Liver (tissue), 9 donors: ENCODE results near the gene PIGQ. TPM values are rescaled to one million over a fixed set of nuclear protein-coding genes. Genes with fewer than 3 reads are reported as not detected.

Experiments used
- DNase-seq: peaks from one replicate; pipeline ENCODE4 v3.0.0-alpha.2; 2017; ENCODE audit warnings: low spot score
- H3K27ac ChIP-seq, 2 donors: one replicate each; pipeline ENCODE4 v1.7.0; 2013; ENCODE audit warnings: inconsistent platforms in 2 of 2, low read length in 2 of 2, control low read depth in 1 of 2, low read depth in 1 of 2, mild to moderate bottlenecking in 1 of 2
- H3K27me3 ChIP-seq, 4 donors: one replicate each; pipeline versions ENCODE4 v1.6.1 to v1.7.0; 2013; ENCODE audit warnings: low read length in 3 of 4, inconsistent platforms in 1 of 4, mild to moderate bottlenecking in 1 of 4, moderate library complexity in 1 of 4; ENCODE audit not compliant: control insufficient read depth in 4 of 4, insufficient read depth in 4 of 4
- H3K36me3 ChIP-seq, 4 donors: one replicate each; pipeline versions ENCODE4 v1.6.1 to v1.7.0; 2013; ENCODE audit warnings: low read length in 3 of 4, mild to moderate bottlenecking in 3 of 4, low read depth in 1 of 4, moderate library complexity in 1 of 4; ENCODE audit not compliant: control insufficient read depth in 4 of 4, insufficient read depth in 3 of 4
- H3K4me1 ChIP-seq, 4 donors: one replicate each; pipeline versions ENCODE4 v1.6.1 to v1.7.0; 2013; ENCODE audit warnings: low read length in 3 of 4, mild to moderate bottlenecking in 3 of 4, moderate library complexity in 1 of 4; ENCODE audit not compliant: control insufficient read depth in 4 of 4, insufficient read depth in 4 of 4
- H3K4me3 ChIP-seq, 3 donors: one replicate each; pipeline versions ENCODE4 v1.6.1 to v1.7.0; 2013; ENCODE audit warnings: low read length in 3 of 3, control low read depth in 1 of 3, low read depth in 1 of 3, mild to moderate bottlenecking in 1 of 3
- H3K9ac ChIP-seq, 2 donors: one replicate each; pipeline ENCODE4 v1.7.0; 2013; ENCODE audit warnings: low read length in 2 of 2, mild to moderate bottlenecking in 2 of 2, moderate library complexity in 2 of 2, control low read depth in 1 of 2, low read depth in 1 of 2
- H3K9me3 ChIP-seq, 4 donors: one replicate each; pipeline versions ENCODE4 v1.6.1 to v1.7.0; 2013; ENCODE audit warnings: low read length in 3 of 4; ENCODE audit not compliant: control insufficient read depth in 4 of 4
- CTCF ChIP-seq: fragments of 150-350 bp; IDR thresholded peaks from 2 replicates; pipeline ENCODE4 v1.5.1; 2017; ENCODE audit warnings: improper control_type of control experiment, low read depth, low read length; ENCODE audit not compliant: missing input control
- EGR1 ChIP-seq, 2 donors: IDR thresholded peaks; 2 replicates each; pipeline ENCODE4 v1.6.1; 2016 to 2018; ENCODE audit warnings: antibody characterized with exemption in 2 of 2, low read depth in 2 of 2
- FOXA1 ChIP-seq: IDR thresholded peaks from 2 replicates; pipeline ENCODE4 v1.6.1; 2016; ENCODE audit warnings: antibody characterized with exemption
- FOXA2 ChIP-seq: IDR thresholded peaks from 2 replicates; pipeline ENCODE4 v1.6.1; 2016; ENCODE audit warnings: antibody characterized with exemption
- GABPA ChIP-seq, 2 donors: IDR thresholded peaks in 1 of 2; conservative IDR thresholded peaks in 1 of 2; 2 replicates each; pipeline ENCODE4 v1.6.1; 2016; ENCODE audit warnings: antibody characterized with exemption in 2 of 2, mild to moderate bottlenecking in 1 of 2, moderate library complexity in 1 of 2
- HNF4A ChIP-seq, 2 donors: conservative IDR thresholded peaks; 2 replicates each; pipeline ENCODE4 v1.6.1; 2016; ENCODE audit warnings: antibody characterized with exemption in 2 of 2, mild to moderate bottlenecking in 2 of 2
- HNF4G ChIP-seq: IDR thresholded peaks from 2 replicates; pipeline ENCODE4 v1.6.1; 2016; ENCODE audit warnings: antibody characterized with exemption
- NR2F2 ChIP-seq: IDR thresholded peaks from 2 replicates; pipeline ENCODE4 v1.6.1; 2016; ENCODE audit warnings: antibody characterized with exemption
- RAD21 ChIP-seq, 2 donors: IDR thresholded peaks; 2 replicates each; pipeline ENCODE4 v1.6.1; 2016; ENCODE audit warnings: antibody characterized with exemption in 2 of 2, mild to moderate bottlenecking in 2 of 2
- RXRA ChIP-seq, 2 donors: IDR thresholded peaks; 2 replicates each; pipeline ENCODE4 v1.6.1; 2017 to 2018; ENCODE audit warnings: antibody characterized with exemption in 2 of 2, mild to moderate bottlenecking in 1 of 2
- YY1 ChIP-seq: IDR thresholded peaks from 2 replicates; pipeline ENCODE4 v1.6.1; 2016; ENCODE audit warnings: antibody characterized with exemption, mild to moderate bottlenecking
- WGBS: extraction: QIAGEN DNeasy Blood & Tissue Kit; methylation state at CpG from one replicate; pipeline ENCODE4 v1.1.7; 2013; 5-methylcytosine and 5-hydroxymethylcytosine counted together
- polyA plus RNA-seq, 2 donors: library from polyadenylated mRNA; stranded (reverse) in 1 of 2; unstranded in 1 of 2; fragments of 200-250 nt in 1 of 2; fragments of >200 nt in 1 of 2; fragmentation: Nextera tagmentation in 1 of 2; extraction: Ambion mirVana in 1 of 2; gene quantifications; one replicate each; pipeline versions ENCODE4 v1.2.1 to v1.2.3, GENCODE V29; 2013 to 2015
- total RNA-seq, 2 donors: library from RNA; depleted of rRNA; stranded (reverse); fragments of >200 nt; gene quantifications; one replicate each; pipeline ENCODE4 v1.2.3, GENCODE V29; 2014
- TF ChIP-seq, protein P1 (sequence below): IDR thresholded peaks from 2 replicates; pipeline ENCODE4 v1.6.1; 2016; ENCODE audit warnings: antibody characterized with exemption
- TF ChIP-seq, protein P2 (sequence below): IDR thresholded peaks from 2 replicates; pipeline ENCODE4 v1.6.1; 2016; ENCODE audit warnings: antibody characterized with exemption, mild to moderate bottlenecking
- TF ChIP-seq, protein P3 (sequence below): IDR thresholded peaks from 2 replicates; pipeline ENCODE4 v1.6.1; 2016; ENCODE audit warnings: antibody characterized with exemption
- TF ChIP-seq, protein P4 (sequence below): IDR thresholded peaks from 2 replicates; pipeline ENCODE4 v1.6.1; 2016; ENCODE audit warnings: antibody characterized with exemption
- donor health status: healthy.
- donor health status: healthy.
- donor health status: healthy.
- donor health status: healthy.
- donor health status: healthy.

Gene PIGQ
- total and polyA plus RNA-seq, 4 donors, result 16.8 to 144 (median 20.6) TPM

DNA sequence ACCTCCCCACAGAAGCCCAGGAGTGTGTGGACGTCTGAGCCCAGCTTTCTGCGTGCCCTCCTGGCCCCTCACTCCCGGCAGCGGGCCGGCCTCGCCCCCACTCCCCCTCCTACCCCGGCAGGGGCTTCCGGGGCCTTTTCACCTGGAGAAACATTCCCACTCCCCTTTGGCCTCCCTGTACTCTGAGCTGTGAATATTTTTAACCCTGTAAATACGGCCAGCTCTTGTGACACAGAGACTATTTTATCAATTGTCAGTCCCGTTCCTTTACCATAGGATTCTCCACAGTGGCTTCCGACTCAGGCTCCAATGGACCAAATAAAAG is 15.5 kb upstream of the PIGQ start:
- peaks cover 0 to 3% (median 0%) of the 10 kb centered on the region in 4 donors for H3K27me3 ChIP-seq
- H3K27ac ChIP-seq, result no peak overlapping the region
- H3K4me3 ChIP-seq, result no peak overlapping the region
- TF ChIP-seq, protein P1, sequence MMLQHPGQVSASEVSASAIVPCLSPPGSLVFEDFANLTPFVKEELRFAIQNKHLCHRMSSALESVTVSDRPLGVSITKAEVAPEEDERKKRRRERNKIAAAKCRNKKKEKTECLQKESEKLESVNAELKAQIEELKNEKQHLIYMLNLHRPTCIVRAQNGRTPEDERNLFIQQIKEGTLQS, result no peak
- TF ChIP-seq NR2F2 (no peak), HNF4G (no peak), FOXA2 (no peak)
- TF ChIP-seq, protein P2, sequence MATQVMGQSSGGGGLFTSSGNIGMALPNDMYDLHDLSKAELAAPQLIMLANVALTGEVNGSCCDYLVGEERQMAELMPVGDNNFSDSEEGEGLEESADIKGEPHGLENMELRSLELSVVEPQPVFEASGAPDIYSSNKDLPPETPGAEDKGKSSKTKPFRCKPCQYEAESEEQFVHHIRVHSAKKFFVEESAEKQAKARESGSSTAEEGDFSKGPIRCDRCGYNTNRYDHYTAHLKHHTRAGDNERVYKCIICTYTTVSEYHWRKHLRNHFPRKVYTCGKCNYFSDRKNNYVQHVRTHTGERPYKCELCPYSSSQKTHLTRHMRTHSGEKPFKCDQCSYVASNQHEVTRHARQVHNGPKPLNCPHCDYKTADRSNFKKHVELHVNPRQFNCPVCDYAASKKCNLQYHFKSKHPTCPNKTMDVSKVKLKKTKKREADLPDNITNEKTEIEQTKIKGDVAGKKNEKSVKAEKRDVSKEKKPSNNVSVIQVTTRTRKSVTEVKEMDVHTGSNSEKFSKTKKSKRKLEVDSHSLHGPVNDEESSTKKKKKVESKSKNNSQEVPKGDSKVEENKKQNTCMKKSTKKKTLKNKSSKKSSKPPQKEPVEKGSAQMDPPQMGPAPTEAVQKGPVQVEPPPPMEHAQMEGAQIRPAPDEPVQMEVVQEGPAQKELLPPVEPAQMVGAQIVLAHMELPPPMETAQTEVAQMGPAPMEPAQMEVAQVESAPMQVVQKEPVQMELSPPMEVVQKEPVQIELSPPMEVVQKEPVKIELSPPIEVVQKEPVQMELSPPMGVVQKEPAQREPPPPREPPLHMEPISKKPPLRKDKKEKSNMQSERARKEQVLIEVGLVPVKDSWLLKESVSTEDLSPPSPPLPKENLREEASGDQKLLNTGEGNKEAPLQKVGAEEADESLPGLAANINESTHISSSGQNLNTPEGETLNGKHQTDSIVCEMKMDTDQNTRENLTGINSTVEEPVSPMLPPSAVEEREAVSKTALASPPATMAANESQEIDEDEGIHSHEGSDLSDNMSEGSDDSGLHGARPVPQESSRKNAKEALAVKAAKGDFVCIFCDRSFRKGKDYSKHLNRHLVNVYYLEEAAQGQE, result no peak
- TF ChIP-seq, protein P3, sequence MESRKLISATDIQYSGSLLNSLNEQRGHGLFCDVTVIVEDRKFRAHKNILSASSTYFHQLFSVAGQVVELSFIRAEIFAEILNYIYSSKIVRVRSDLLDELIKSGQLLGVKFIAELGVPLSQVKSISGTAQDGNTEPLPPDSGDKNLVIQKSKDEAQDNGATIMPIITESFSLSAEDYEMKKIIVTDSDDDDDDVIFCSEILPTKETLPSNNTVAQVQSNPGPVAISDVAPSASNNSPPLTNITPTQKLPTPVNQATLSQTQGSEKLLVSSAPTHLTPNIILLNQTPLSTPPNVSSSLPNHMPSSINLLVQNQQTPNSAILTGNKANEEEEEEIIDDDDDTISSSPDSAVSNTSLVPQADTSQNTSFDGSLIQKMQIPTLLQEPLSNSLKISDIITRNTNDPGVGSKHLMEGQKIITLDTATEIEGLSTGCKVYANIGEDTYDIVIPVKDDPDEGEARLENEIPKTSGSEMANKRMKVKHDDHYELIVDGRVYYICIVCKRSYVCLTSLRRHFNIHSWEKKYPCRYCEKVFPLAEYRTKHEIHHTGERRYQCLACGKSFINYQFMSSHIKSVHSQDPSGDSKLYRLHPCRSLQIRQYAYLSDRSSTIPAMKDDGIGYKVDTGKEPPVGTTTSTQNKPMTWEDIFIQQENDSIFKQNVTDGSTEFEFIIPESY, result no peak
- no peaks in the 10 kb centered on the region for H3K9me3 ChIP-seq
- 85% methylated on average over 11 of the region's 11 CpGs for WGBS
- H3K9ac ChIP-seq, result no peak overlapping the region
- peaks cover 0 to 16% (median 8%) of the 10 kb centered on the region in 4 donors for H3K4me1 ChIP-seq
- DNase-seq, result no peak
- H3K36me3 ChIP-seq, result peaks cover 0 to 20% (median 10%) of the 10 kb centered on the region in 4 donors

GRCh38 chr16:554640-555365 is 15.0 kb upstream of the PIGQ start:
- peaks cover 0 to 20% (median 8%) of the 10 kb centered on the region in 4 donors for H3K36me3 ChIP-seq
- WGBS, result 87% methylated on average over 54 of the region's 54 CpGs
- DNase-seq, result no peak

GRCh38 chr16:555528-556473 is 14.0 kb upstream of the PIGQ start:
- Histone ChIP-seq H3K27me3 (peaks cover 0 to 5% (median under 1%) of the 10 kb centered on the region in 4 donors), H3K9ac (no peak overlapping the region), H3K4me1 (peaks cover 3 to 17% (median 8%) of the 10 kb centered on the region in 4 donors), H3K27ac (no peak overlapping the region), H3K4me3 (no peak overlapping the region), H3K9me3 (no peaks in the 10 kb centered on the region), H3K36me3 (peaks cover 0 to 16% (median 8%) of the 10 kb centered on the region in 4 donors)
- TF ChIP-seq HNF4G, result no peak
- no peak for TF ChIP-seq HNF4A (conservative IDR thresholded peaks at IDR 0.05)
- no peak for TF ChIP-seq CTCF
- TF ChIP-seq RXRA (IDR thresholded peaks at IDR 0.05), result no peak
- TF ChIP-seq, protein P4, sequence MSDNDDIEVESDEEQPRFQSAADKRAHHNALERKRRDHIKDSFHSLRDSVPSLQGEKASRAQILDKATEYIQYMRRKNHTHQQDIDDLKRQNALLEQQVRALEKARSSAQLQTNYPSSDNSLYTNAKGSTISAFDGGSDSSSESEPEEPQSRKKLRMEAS, result no peak
- TF ChIP-seq EGR1 (IDR thresholded peaks at IDR 0.05; ENCODE audit: low read depth in 2 of 2), result no peak
- no peak for TF ChIP-seq GABPA (IDR thresholded peaks at IDR 0.05 in 1 of 2, conservative IDR thresholded peaks at IDR 0.05 in 1 of 2)
- TF ChIP-seq RAD21 (IDR thresholded peaks at IDR 0.05), result no peak
- no peak for TF ChIP-seq FOXA2
- TF ChIP-seq FOXA1, result no peak
- no peak for TF ChIP-seq YY1
- no peak for DNase-seq
- 87% methylated on average over 32 of the region's 32 CpGs for WGBS

More at GRCh38 chr16:554640-555365, 15.0 kb upstream of the PIGQ start:
- H3K4me1 ChIP-seq, result peaks cover 1 to 17% (median 8%) of the 10 kb centered on the region in 4 donors
- no peaks in the 10 kb centered on the region for H3K9me3 ChIP-seq
- H3K27me3 ChIP-seq, result peaks cover 0 to 5% (median 0%) of the 10 kb centered on the region in 4 donors
- TF ChIP-seq EGR1 (IDR thresholded peaks at IDR 0.05; ENCODE audit: low read depth in 2 of 2) (no peak), NR2F2 (no peak)
- H3K4me3 ChIP-seq, result no peak overlapping the region
- no peak overlapping the region for H3K27ac ChIP-seq
- no peak overlapping the region for H3K9ac ChIP-seq
